Mononuclear cell (primary cell): ENCODE data around the gene HOXC12. TPM values are rescaled to one million over a fixed set of nuclear protein-coding genes. Genes with fewer than 3 reads are reported as not detected.

Experiments used
- H3K27me3 ChIP-seq: 2 replicates; pipeline ENCODE4 v1.6.0; 2011; ENCODE audit warnings: low read length, control low read depth; ENCODE audit not compliant: insufficient read depth
- H3K4me1 ChIP-seq: 2 replicates; pipeline ENCODE4 v1.5.1; 2011; ENCODE audit warnings: mild to moderate bottlenecking, low read length, control low read depth; ENCODE audit not compliant: insufficient read depth
- H3K4me3 ChIP-seq: 2 replicates; pipeline ENCODE4 v1.5.1; 2011; ENCODE audit warnings: mild to moderate bottlenecking, low read length, moderate library complexity
- H3K9me3 ChIP-seq: 2 replicates; pipeline ENCODE4 v1.5.1; 2011; ENCODE audit warnings: low read depth, mild to moderate bottlenecking, control low read depth, low read length
- total RNA-seq: library from RNA; depleted of rRNA; stranded (reverse); fragments of >200 nt; gene quantifications from one replicate; pipeline ENCODE4 v1.2.3, GENCODE V29; 2012

HOXC12 gene
- total RNA-seq, 1 donor = not detected

- Histone ChIP-seq H3K4me3 (no peak overlapping the region), H3K27me3 (peaks cover 94% of the 10 kb centered on the region), H3K4me1 (peaks cover 13% of the 10 kb centered on the region), H3K9me3 (no peaks in the 10 kb centered on the region)
These were observed 25.6 kb downstream of the HOXC12 start for GRCh38 chr12:53980104-53980801.

DNA sequence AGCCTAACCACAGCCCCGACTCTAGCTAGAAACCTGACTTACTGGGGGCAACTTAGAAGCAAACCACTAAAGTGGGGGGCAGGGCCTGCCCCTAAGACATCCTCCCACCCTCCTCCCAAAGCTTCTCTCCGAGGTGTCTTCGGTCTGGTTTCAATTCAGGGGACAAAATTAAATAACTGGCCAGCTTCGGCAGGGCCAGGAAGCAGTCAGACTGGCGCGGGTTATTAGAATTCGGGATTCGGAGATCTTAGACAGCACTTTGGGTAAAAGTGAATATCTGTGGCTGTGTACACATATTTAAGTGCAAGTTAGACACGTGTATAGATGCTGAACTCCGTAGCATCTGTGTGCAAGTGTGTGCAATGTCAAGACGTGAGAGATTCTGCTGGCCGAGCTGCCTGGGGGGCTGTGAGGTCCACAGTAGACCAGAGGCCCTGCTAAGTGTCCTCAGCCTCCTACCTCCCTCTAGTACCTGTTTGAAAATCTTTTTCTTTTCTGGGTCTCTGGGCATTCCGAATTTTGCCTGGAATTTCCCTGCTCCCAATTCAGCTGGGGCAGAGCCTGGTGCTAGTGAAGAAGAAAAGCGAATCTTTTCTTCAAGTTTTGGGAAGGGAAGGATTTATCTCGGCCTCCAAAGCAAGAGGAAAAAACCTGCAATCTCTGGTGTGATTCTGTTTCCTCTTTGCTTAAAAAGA is 26.2 kb downstream of the HOXC12 start:
- peaks cover 94% of the 10 kb centered on the region for H3K27me3 ChIP-seq
- no peaks in the 10 kb centered on the region for H3K9me3 ChIP-seq
- H3K4me1 ChIP-seq = peaks cover 18% of the 10 kb centered on the region
- no peak overlapping the region for H3K4me3 ChIP-seq

DNA sequence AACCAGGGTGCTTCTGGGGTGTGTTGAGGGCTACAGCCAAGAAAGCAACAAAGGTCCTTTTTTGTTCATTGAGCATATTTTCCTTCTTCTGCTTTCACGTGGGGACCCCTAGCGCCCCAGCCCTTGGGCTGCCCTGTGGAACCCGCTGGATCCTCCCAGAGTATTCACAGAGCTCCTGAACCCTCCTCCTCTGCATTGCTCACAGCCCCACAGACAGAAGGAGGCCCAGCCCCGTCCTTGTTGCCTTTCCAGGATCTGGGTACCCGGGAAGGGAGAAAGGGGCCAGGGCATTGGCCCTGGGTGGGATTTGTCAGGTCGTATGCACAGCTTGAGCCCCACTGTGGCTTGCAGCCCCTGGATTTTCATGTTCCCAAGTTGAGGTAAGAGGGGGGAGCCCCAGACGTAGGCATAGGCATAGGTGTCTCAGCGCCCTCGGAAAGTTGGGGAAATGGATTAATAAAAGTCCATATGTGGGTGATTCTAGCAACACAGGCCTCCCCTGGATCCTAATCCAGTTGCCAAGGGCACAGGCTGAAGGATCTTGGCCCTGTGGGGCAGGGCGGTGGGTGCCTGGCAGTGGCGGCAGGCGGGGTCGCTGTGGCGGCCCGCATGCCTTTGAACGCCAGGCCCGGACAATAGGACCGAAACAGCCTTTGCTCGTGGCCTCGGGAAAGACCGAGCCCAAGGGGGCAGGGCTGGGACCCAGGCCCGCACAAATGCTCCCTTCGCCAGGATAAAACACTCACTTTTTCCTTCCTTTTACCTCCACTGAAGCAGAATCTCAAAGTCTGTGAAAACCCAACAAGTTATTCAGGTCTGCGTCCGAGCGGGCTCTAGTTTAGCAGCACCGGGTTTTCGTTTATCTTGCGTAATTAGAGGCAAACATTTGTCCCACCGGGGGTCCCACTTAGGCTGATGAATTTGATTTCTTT is 27.2 kb downstream of the HOXC12 start:
- peaks cover 94% of the 10 kb centered on the region for H3K27me3 ChIP-seq
- no peak overlapping the region for H3K4me3 ChIP-seq
- H3K4me1 ChIP-seq = peaks cover 23% of the 10 kb centered on the region
- no peaks in the 10 kb centered on the region for H3K9me3 ChIP-seq

DNA sequence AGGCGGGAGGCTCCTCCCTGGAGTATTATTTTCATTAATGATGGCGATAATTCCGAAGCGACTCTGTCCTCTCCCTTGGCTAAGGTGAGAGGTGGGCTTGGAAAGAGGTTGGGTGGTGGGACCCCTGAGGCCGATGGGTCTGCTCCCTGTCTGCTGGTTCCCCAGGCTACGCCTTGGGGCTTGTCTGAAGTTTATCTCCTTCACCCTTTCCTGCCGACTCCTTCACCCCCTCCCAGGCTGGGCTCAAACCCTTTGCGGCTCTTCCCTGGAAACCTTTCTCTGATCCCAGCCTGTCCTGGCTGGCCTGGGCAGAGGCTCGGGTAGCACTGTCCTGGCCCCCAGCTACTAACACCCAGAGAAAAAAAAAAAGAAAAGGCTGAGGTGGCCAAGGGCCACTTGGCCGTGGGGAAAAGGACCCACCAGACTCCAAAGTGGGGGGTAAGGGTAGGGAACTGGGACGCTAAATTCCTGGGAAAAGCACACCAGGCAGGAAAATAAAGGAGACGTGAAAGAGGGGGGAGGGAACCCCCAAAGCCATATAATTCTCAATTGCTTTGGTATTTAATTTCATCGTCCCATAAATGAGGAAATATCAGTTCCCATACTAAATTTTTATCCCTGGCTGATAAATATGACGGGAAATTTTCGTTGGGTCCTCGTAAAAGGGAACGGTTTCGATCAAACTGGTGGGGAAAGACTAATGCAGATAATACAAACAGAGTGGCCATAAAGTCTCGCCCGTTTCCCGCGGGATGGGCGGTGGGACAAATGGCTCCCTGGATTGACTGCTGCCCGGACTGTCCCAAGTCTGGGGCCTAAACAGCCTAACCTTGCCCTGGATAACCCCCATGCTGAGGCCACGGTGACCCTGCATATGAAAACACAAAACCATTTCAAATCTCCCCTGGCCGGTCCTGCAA is 28.2 kb downstream of the HOXC12 start:
- Histone ChIP-seq H3K4me1 (peaks cover 23% of the 10 kb centered on the region), H3K4me3 (no peak overlapping the region), H3K9me3 (no peaks in the 10 kb centered on the region), H3K27me3 (peaks cover 94% of the 10 kb centered on the region)

- H3K4me3 ChIP-seq = no peak overlapping the region
- peaks cover 96% of the 10 kb centered on the region for H3K27me3 ChIP-seq
- no peaks in the 10 kb centered on the region for H3K9me3 ChIP-seq
- peaks cover 23% of the 10 kb centered on the region for H3K4me1 ChIP-seq
These were observed 28.9 kb downstream of the HOXC12 start for GRCh38 chr12:53983568-53983949.

GRCh38 chr12:53983950-53984572 is 29.4 kb downstream of the HOXC12 start:
- H3K27me3 ChIP-seq = peaks cover 96% of the 10 kb centered on the region
- peaks cover 27% of the 10 kb centered on the region for H3K4me1 ChIP-seq
- H3K4me3 ChIP-seq = no peak overlapping the region
- H3K9me3 ChIP-seq = no peaks in the 10 kb centered on the region

- no peak within 1 kb of the TSS for H3K4me3 ChIP-seq
- H3K9me3 ChIP-seq = no peaks in the 10 kb centered on the region
- peaks cover 34% of the 10 kb centered on the region for H3K4me1 ChIP-seq
- peaks cover 96% of the 10 kb centered on the region for H3K27me3 ChIP-seq
These were observed 30.4 kb downstream of the HOXC12 start, which contains the start of gene HOXC10 for GRCh38 chr12:53984901-53985691. Gene HOXC10, plus strand, starts transcription at chr12:53985146. Its CDS starts 114 bp downstream, at chr12:53985260.

- H3K27me3 ChIP-seq = peaks cover 96% of the 10 kb centered on the region
- H3K4me3 ChIP-seq = no peak overlapping the region
- peaks cover 34% of the 10 kb centered on the region for H3K4me1 ChIP-seq
- no peaks in the 10 kb centered on the region for H3K9me3 ChIP-seq
These were observed 30.9 kb downstream of the HOXC12 start for GRCh38 chr12:53985692-53985993.

DNA sequence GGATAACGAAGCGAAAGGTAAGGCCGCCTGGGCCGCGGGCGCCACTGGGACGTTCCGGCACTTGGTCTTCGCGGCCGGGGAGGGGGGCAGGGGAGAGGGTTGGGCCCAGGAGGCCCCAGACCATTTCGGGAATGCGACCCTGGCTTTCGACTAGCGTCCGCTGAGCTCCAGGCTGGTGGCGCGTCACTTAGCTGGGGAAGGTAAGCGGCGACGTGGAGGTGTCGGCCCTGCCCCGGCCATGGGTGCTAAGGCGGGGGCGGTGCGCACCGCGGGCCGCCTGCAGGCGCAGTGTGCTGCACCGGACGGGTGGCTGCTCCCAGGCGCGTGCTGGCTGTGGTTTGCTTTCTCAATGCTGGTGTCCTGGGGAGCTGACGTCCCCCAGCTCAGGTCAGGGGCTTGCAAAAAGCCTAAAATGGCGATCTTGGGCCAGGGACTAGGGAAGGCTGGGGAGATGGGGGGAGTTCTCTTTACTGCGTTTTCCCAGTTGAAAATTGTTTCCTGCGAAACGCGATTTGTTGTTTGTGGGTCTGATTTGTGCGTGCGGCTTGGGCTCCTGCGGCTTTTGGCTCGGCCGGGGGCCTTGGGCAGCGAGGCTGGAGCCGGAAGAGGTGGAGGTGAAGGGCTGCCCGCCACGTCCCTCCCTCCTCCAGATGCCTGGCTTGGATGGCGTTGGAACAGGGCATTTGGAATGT is 31.4 kb downstream of the HOXC12 start:
- no peaks in the 10 kb centered on the region for H3K9me3 ChIP-seq
- H3K4me1 ChIP-seq = peaks cover 34% of the 10 kb centered on the region
- H3K4me3 ChIP-seq = no peak overlapping the region
- peaks cover 96% of the 10 kb centered on the region for H3K27me3 ChIP-seq

- peaks cover 96% of the 10 kb centered on the region for H3K27me3 ChIP-seq
- H3K4me3 ChIP-seq = no peak overlapping the region
- peaks cover 34% of the 10 kb centered on the region for H3K4me1 ChIP-seq
- no peaks in the 10 kb centered on the region for H3K9me3 ChIP-seq
These were observed 32.2 kb downstream of the HOXC12 start for GRCh38 chr12:53986686-53987483.

- Histone ChIP-seq H3K4me1 (peaks cover 34% of the 10 kb centered on the region), H3K27me3 (peaks cover 96% of the 10 kb centered on the region), H3K4me3 (no peak overlapping the region), H3K9me3 (no peaks in the 10 kb centered on the region)
These were observed 33.1 kb downstream of the HOXC12 start for GRCh38 chr12:53987787-53988230.

DNA sequence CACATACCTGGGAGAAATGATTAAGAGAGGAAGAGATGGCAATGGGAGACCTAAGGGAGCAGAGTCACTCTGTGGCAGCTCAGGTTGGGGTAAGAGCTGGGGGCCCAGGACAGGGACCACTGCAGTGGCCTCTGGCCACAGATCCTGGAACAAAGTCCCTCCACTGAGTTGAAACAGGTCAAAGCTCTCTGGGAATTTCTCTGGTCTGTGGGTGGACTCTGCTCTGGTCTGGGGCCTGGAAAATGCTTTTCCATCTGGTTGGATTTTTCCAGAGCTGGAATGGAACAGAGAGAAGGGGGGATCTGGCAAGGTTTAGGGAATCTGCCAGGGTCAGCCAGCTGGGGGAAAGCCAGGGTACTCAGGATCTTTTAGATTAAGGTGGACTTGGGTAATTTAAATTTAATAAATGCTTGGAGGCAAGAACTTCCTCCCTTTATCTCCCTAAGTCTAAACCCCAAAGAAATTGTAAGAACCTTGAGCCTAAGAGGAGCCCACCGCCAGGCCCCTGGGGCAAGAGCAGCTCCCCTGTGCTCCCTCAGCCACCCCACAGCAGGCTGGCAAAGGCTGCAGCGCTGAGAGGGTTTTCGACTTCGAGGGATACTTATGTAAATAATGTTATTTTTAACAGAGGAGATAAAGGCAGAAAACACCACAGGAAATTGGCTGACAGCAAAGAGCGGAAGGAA is 34.0 kb downstream of the HOXC12 start:
- Histone ChIP-seq H3K4me3 (no peak overlapping the region), H3K9me3 (no peaks in the 10 kb centered on the region), H3K27me3 (peaks cover 96% of the 10 kb centered on the region), H3K4me1 (peaks cover 33% of the 10 kb centered on the region)
